RWPE2 (cell line): Measurements from ENCODE around the gene MCRS1.
A peak's percentile ranks its signal among the peaks of the same experiment; 100 is the strongest.

Experiments
- ATAC-seq: fragments of 200-7000 bp; cut with Tn5 transposase; 3 replicates; pipeline ENCODE4 v1.9.1; 2021; ENCODE audit warnings: low read depth
- DNase-seq: peaks from one replicate; pipeline ENCODE4 v3.0.0-alpha.2; 2020; ENCODE audit warnings: low spot score
- H3K27ac ChIP-seq: fragments of 450-650 bp; 2 replicates; pipeline ENCODE4 v1.5.1; 2017; ENCODE audit warnings: mild to moderate bottlenecking; ENCODE audit not compliant: poor library complexity, severe bottlenecking
- H3K27me3 ChIP-seq: fragments of 250-450 bp; sonication (Bioruptor Pico); 2 replicates; pipeline ENCODE4 v1.5.1; 2021; ENCODE audit warnings: mild to moderate bottlenecking, moderate library complexity; ENCODE audit not compliant: insufficient read depth, poor library complexity, severe bottlenecking
- H3K36me3 ChIP-seq: fragments of 250-450 bp; sonication (Bioruptor Pico); 2 replicates; pipeline ENCODE4 v1.5.1; 2020; ENCODE audit warnings: low read depth, mild to moderate bottlenecking, moderate library complexity
- H3K4me1 ChIP-seq: fragments of 250-450 bp; sonication (Bioruptor Pico); 2 replicates; pipeline ENCODE4 v1.5.1; 2021; ENCODE audit warnings: mild to moderate bottlenecking, moderate library complexity; ENCODE audit not compliant: insufficient read depth, poor library complexity, severe bottlenecking
- H3K4me3 ChIP-seq: fragments of 250-450 bp; sonication (Bioruptor Pico); 2 replicates; pipeline ENCODE4 v1.5.1; 2021; ENCODE audit warnings: mild to moderate bottlenecking, moderate library complexity; ENCODE audit not compliant: severe bottlenecking
- H3K9me3 ChIP-seq: fragments of 250-450 bp; sonication (Bioruptor Pico); 2 replicates; pipeline ENCODE4 v1.5.1; 2021; ENCODE audit warnings: mild to moderate bottlenecking, moderate library complexity; ENCODE audit not compliant: severe bottlenecking
- TF ChIP-seq, protein P1 (sequence below): fragments of 450-650 bp; IDR thresholded peaks from one replicate; pipeline ENCODE4 v1.5.1; 2017; ENCODE audit warnings: mild to moderate bottlenecking, moderate library complexity; ENCODE audit not compliant: poor library complexity, severe bottlenecking

MCRS1 gene

GRCh38 chr12:49539406-49540228, 28.3 kb downstream of the MCRS1 start:
- ATAC-seq (no peak), DNase-seq (peak; percentile 54)
- Histone ChIP-seq H3K36me3 (no peaks in the 10 kb centered on the region), H3K9me3 (no peaks in the 10 kb centered on the region), H3K27ac (no peak overlapping the region), H3K4me3 (peak overlapping the region; percentile 44), H3K4me1 (peaks cover 9% of the 10 kb centered on the region), H3K27me3 (peaks cover 14% of the 10 kb centered on the region)
- TF ChIP-seq, protein P1, sequence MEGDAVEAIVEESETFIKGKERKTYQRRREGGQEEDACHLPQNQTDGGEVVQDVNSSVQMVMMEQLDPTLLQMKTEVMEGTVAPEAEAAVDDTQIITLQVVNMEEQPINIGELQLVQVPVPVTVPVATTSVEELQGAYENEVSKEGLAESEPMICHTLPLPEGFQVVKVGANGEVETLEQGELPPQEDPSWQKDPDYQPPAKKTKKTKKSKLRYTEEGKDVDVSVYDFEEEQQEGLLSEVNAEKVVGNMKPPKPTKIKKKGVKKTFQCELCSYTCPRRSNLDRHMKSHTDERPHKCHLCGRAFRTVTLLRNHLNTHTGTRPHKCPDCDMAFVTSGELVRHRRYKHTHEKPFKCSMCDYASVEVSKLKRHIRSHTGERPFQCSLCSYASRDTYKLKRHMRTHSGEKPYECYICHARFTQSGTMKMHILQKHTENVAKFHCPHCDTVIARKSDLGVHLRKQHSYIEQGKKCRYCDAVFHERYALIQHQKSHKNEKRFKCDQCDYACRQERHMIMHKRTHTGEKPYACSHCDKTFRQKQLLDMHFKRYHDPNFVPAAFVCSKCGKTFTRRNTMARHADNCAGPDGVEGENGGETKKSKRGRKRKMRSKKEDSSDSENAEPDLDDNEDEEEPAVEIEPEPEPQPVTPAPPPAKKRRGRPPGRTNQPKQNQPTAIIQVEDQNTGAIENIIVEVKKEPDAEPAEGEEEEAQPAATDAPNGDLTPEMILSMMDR, result no peak

GRCh38 chr12:49538510-49539403, 29.2 kb downstream of the MCRS1 start, which contains the start of gene KCNH3:
Gene KCNH3, plus strand, starts transcription at chr12:49539030. Its CDS starts 387 bp downstream, at chr12:49539417.
- Histone ChIP-seq H3K27me3 (peaks cover 14% of the 10 kb centered on the region), H3K4me1 (peaks cover 9% of the 10 kb centered on the region), H3K4me3 (peak within 1 kb of the TSS; percentile 44), H3K36me3 (no peaks in the 10 kb centered on the region), H3K9me3 (no peaks in the 10 kb centered on the region), H3K27ac (no peak within 1 kb of the TSS)
- ATAC-seq (peak; percentile 68), DNase-seq (peak; percentile 84)
- TF ChIP-seq, protein P1, result no peak

- Histone ChIP-seq H3K4me3 (peak overlapping the region; percentile 44), H3K36me3 (no peaks in the 10 kb centered on the region), H3K27ac (no peak overlapping the region), H3K9me3 (no peaks in the 10 kb centered on the region), H3K27me3 (peaks cover 14% of the 10 kb centered on the region), H3K4me1 (peaks cover 9% of the 10 kb centered on the region)
- ATAC-seq (peak; percentile 4; the same call in 1 of the 3 replicates), DNase-seq (no peak)
- TF ChIP-seq, protein P1, result peak; percentile 14
These were observed 30.0 kb downstream of the MCRS1 start for GRCh38 chr12:49537752-49538509.

DNA sequence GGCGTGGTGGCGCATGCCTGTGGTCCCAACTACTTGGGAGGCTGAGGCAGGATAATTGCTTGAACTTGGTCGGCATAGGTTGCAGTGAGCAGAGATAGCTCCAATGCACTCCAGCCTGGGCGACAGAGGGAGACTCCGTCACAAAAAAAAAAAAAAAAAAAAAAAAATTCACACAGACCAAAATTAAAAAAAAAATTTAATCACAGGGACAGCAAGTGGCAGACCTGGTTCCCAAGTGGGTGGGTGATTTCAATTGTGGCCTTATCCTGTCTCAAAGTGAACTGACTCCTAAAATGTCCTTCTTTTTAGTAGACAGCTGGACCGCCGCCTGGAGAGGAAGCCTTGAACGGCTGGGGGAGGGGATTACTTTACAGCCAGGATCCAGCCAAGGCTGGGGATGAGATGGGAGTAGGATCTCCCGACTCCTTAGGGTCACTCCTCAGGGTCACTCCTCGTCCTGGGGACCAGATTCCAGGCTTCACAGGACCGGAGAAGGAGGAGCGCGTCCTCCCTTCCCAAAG, 30.7 kb downstream of the MCRS1 start:
- ATAC-seq (no peak), DNase-seq (no peak)
- no peak overlapping the region for H3K4me3 ChIP-seq

More for the DNA sequence above, 30.7 kb downstream of the MCRS1 start:
- H3K27ac ChIP-seq, result no peak overlapping the region
- H3K4me1 ChIP-seq, result peaks cover 9% of the 10 kb centered on the region
- TF ChIP-seq, protein P1, result no peak
- H3K9me3 ChIP-seq, result no peaks in the 10 kb centered on the region
- peaks cover 14% of the 10 kb centered on the region for H3K27me3 ChIP-seq
- no peaks in the 10 kb centered on the region for H3K36me3 ChIP-seq
